Activated T-cell treated with anti-CD3 and anti-CD28 coated beads for 4 hours (primary cell): ENCODE results near the gene PNPLA3.

Experiments
- DNase-seq: peaks from one replicate; pipeline ENCODE4 v3.0.0-alpha.2; 2020

PNPLA3 gene

GRCh38 chr22:43995057-43995685 is 71.6 kb downstream of the PNPLA3 start:
- no peak for DNase-seq

DNA sequence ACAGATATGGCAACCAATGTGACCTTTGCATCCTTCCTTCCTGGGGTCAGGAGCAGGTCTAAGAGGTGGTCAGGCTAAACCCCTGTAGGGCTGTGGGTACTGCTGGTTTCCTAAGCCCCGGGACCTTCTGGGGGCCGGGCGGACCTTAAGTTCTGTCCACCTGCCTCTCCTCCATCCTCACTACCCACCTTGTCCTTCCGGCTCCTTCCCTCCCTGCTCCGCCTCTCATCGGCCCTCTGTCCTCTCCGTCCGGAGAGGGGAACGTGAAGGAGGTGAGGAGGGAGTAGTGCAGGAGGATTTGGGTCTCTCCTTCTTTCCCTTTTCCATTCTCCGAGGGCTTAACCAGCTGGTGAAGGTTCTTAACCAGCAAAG is 72.2 kb downstream of the PNPLA3 start:
- DNase-seq = no peak

- peak; percentile 63 for DNase-seq
These were observed 72.8 kb downstream of the PNPLA3 start for GRCh38 chr22:43996170-43996980.

DNA sequence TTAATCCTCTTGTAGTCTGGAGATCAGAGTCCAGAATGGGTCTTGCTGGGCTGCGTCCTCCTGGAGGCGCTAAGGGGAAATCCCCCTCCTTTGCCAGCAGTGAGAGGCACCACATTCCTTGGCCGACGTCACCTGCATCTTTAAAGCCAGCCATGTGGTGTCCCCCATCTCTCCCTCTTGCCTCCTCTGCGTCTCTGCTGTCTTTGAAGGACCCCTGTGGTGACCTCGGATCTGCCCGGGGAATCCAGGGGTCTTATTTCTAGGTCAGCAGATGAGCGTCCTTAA is 73.3 kb downstream of the PNPLA3 start:
- no peak for DNase-seq
